GM12878 (cell line): ENCODE measurements around the gene TCF4. TPM values are rescaled to one million over a fixed set of nuclear protein-coding genes. Genes with fewer than 3 reads are reported as not detected.
A peak's percentile ranks its signal among the peaks of the same experiment; 100 is the strongest.

Source experiments
- ATAC-seq: fragments of 200-7000 bp; cut with Tn5 transposase; 3 replicates; pipeline ENCODE4 v1.9.1; 2020; ENCODE audit warnings: mild to moderate bottlenecking, moderate library complexity
- BruUV-seq: library from RNA; stranded (reverse); fragments of 400-500 nt; replicated peaks from 2 replicates; lab custom pipeline; 2021; lab: Mats Ljungman, UMichigan
- CTCF ChIA-PET: fragments of 300-600 bp; sonication (Branson Sonifier 250); formaldehyde crosslinking; extraction: SDS; loops from one replicate; lab custom pipeline; 2021; ENCODE audit warnings: inconsistent platforms; lab: Yijun Ruan, JAX
- POLR2A ChIA-PET: fragments of 350-600 bp; formaldehyde crosslinking; extraction: SDS; loops from one replicate; lab custom pipeline; 2021; ENCODE audit warnings: inconsistent platforms; lab: Charles Lee
- RAD21 ChIA-PET: fragments of 300-600 bp; sonication (Branson Sonifier 250); formaldehyde crosslinking; loops from one replicate; lab custom pipeline; 2023; ENCODE audit warnings: antibody characterized with exemption; ENCODE audit not compliant: unreplicated experiment; lab: Charles Lee
- SMC1A ChIA-PET: fragments of 300-600 bp; sonication (Branson Sonifier 250); formaldehyde crosslinking; loops from one replicate; lab custom pipeline; 2023; ENCODE audit not compliant: unreplicated experiment, uncharacterized antibody; lab: Charles Lee
- DNase-seq: peaks from one replicate; pipeline ENCODE4 v3.0.0-alpha.2; 2011; ENCODE audit warnings: low read depth, low spot score
- FAIRE-seq: peaks from 3 replicates; lab custom pipeline; 2011; peaks lifted over from hg19 to GRCh38; lab: Jason Lieb, UNC
- H2AFZ ChIP-seq: 2 replicates; pipeline ENCODE4 v1.6.0; 2011; ENCODE audit warnings: low read depth, low read length, control low read depth; ENCODE audit not compliant: control insufficient read depth
- H3K27ac ChIP-seq: 2 replicates; pipeline ENCODE4 v1.5.1; 2011; ENCODE audit warnings: control low read depth; ENCODE audit not compliant: control insufficient read depth, insufficient read depth
- H3K27me3 ChIP-seq, 2 experiments: replicated peaks in 1 of 2; 2 replicates each; pipeline versions ENCODE4 v1.6.0 to v1.6.1; 2011; ENCODE audit warnings: low read length in 1 of 2; ENCODE audit not compliant: control insufficient read depth in 2 of 2, insufficient read depth in 2 of 2
- H3K36me3 ChIP-seq, 2 experiments: 2 replicates each; pipeline ENCODE4 v1.5.1; 2011; ENCODE audit warnings: low read length in 1 of 2; ENCODE audit not compliant: control insufficient read depth in 2 of 2, insufficient read depth in 2 of 2
- H3K4me1 ChIP-seq: 2 replicates; pipeline ENCODE4 v1.6.1; 2011; ENCODE audit warnings: mild to moderate bottlenecking, low read length, moderate library complexity, mixed read lengths; ENCODE audit not compliant: control insufficient read depth, insufficient read depth
- H3K4me2 ChIP-seq: 2 replicates; pipeline ENCODE4 v1.6.0; 2011; ENCODE audit warnings: control low read depth; ENCODE audit not compliant: control insufficient read depth, insufficient read depth
- H3K4me3 ChIP-seq: fragments of 200-600 bp; sonication (generic); 2 replicates; pipeline ENCODE4 v1.5.1; 2016
- H3K79me2 ChIP-seq: 2 replicates; pipeline ENCODE4 v1.6.0; 2011; ENCODE audit warnings: low read length; ENCODE audit not compliant: control insufficient read depth, insufficient read depth
- H3K9ac ChIP-seq: 2 replicates; pipeline ENCODE4 v1.8.0; 2011; ENCODE audit warnings: low read length, control low read depth, mixed read lengths; ENCODE audit not compliant: control insufficient read depth, insufficient read depth
- H3K9me3 ChIP-seq: replicated peaks from 3 replicates; pipeline ENCODE4 v1.5.1; 2011; ENCODE audit warnings: mild to moderate bottlenecking, low read length; ENCODE audit not compliant: control insufficient read depth, insufficient read depth
- H4K20me1 ChIP-seq: 2 replicates; pipeline ENCODE4 v1.6.0; 2011; ENCODE audit not compliant: control insufficient read depth, insufficient read depth
- BMI1 ChIP-seq: fragments of 450-650 bp; IDR thresholded peaks from 2 replicates; pipeline ENCODE4 v1.6.1; 2016; ENCODE audit warnings: mild to moderate bottlenecking, moderate library complexity, borderline replicate concordance
- CBFB ChIP-seq: IDR thresholded peaks from 2 replicates; pipeline ENCODE4 v1.6.1; 2016; ENCODE audit warnings: antibody characterized with exemption, low read depth
- CHD1 ChIP-seq: IDR thresholded peaks from 2 replicates; pipeline ENCODE4 v1.6.1; 2012; ENCODE audit warnings: low read depth, low read length, improper control_type of control experiment
- EGR1 ChIP-seq, 2 experiments: IDR thresholded peaks; 1 replicate in 1 of 2; 2 replicates in 1 of 2; pipeline ENCODE4 v1.6.1; 2011 to 2012; ENCODE audit warnings: low read depth in 2 of 2, low read length in 2 of 2, borderline replicate concordance in 1 of 2, mild to moderate bottlenecking in 1 of 2, moderate library complexity in 1 of 2
- ESRRA ChIP-seq: IDR thresholded peaks from 2 replicates; pipeline ENCODE4 v1.6.1; 2012; ENCODE audit warnings: mild to moderate bottlenecking, low read length, improper control_type of control experiment
- ETV6 ChIP-seq, 2 experiments: fragments of 450-650 bp in 1 of 2; IDR thresholded peaks in 1 of 2; conservative IDR thresholded peaks in 1 of 2; 2 replicates each; pipeline ENCODE4 v1.6.1; 2014; ENCODE audit warnings: antibody characterized with exemption in 1 of 2, borderline replicate concordance in 1 of 2, low read depth in 1 of 2, mild to moderate bottlenecking in 1 of 2, moderate library complexity in 1 of 2
- FOS ChIP-seq: IDR thresholded peaks from 3 replicates; pipeline ENCODE4 v1.6.1; 2011; ENCODE audit warnings: borderline replicate concordance; ENCODE audit not compliant: insufficient read length; ENCODE audit errors: extremely low read depth
- FOXM1 ChIP-seq: IDR thresholded peaks from 2 replicates; pipeline ENCODE4 v1.6.1; 2012; ENCODE audit warnings: low read depth, mild to moderate bottlenecking, inconsistent platforms, low read length, moderate library complexity
- MEF2B ChIP-seq: fragments of 450-650 bp; IDR thresholded peaks from 2 replicates; pipeline ENCODE4 v1.6.1; 2018; ENCODE audit warnings: mild to moderate bottlenecking, moderate library complexity; ENCODE audit not compliant: partially characterized antibody, poor library complexity, severe bottlenecking
- MYB ChIP-seq: fragments of 150-350 bp; IDR thresholded peaks from 2 replicates; pipeline ENCODE4 v1.6.1; 2014; ENCODE audit warnings: mild to moderate bottlenecking, low read depth, low read length, borderline replicate concordance
- NFIC ChIP-seq: IDR thresholded peaks from 2 replicates; pipeline ENCODE4 v1.6.1; 2012; ENCODE audit warnings: low read depth, mild to moderate bottlenecking, inconsistent platforms, low read length, moderate library complexity
- POU2F2 ChIP-seq: IDR thresholded peaks from 3 replicates; pipeline ENCODE4 v1.6.1; 2011; ENCODE audit warnings: low read depth, mild to moderate bottlenecking, low read length, borderline replicate concordance
- PRDM15 ChIP-seq: fragments of 450-650 bp; formaldehyde crosslinking; IDR thresholded peaks from 2 replicates; pipeline ENCODE4 v1.4.0; 2020; ENCODE audit warnings: mild to moderate bottlenecking, moderate library complexity
- RAD51 ChIP-seq: fragments of 450-650 bp; IDR thresholded peaks from 2 replicates; pipeline ENCODE4 v1.6.1; 2016; ENCODE audit warnings: moderate library complexity, mild to moderate bottlenecking, inconsistent platforms
- RFX5 ChIP-seq: IDR thresholded peaks from 2 replicates; pipeline ENCODE4 v1.6.1; 2011; ENCODE audit warnings: low read depth, low read length, improper control_type of control experiment
- ZNF24 ChIP-seq: fragments of 450-650 bp; IDR thresholded peaks from 2 replicates; pipeline ENCODE4 v1.6.1; 2017; ENCODE audit warnings: antibody characterized with exemption, mild to moderate bottlenecking
- ZZZ3 ChIP-seq: IDR thresholded peaks from 2 replicates; pipeline ENCODE4 v1.6.1; 2011; ENCODE audit warnings: low read depth; ENCODE audit not compliant: control insufficient read depth, insufficient read length
- WGBS: methylation state at CpG from one replicate; pipeline ENCODE4 v1.1.6; 2016; ENCODE audit warnings: low lambda C conversion rate; ENCODE audit not compliant: insufficient replicate concordance, insufficient coverage; ENCODE audit errors: missing lambda C conversion rate; 5-methylcytosine and 5-hydroxymethylcytosine counted together
- in situ Hi-C: fragments of 300-500 bp; cut with MboI; formaldehyde crosslinking; loops from 9 replicates; pipeline ENCODE4 v1.14.3; 2018; ENCODE audit warnings: mixed read lengths
- intact Hi-C: fragments of 100-400 bp; cut with micrococcal nuclease; formaldehyde crosslinking; loops from one replicate; pipeline ENCODE4 v1.14.2; 2022; ENCODE audit not compliant: unreplicated experiment
- polyA plus RNA-seq, 11 experiments: library from polyadenylated mRNA; depleted of rRNA in 4 of 11; unstranded in 6 of 11; stranded (reverse) in 5 of 11; fragments of >200 nt; fragmentation: Nextera tagmentation in 4 of 11; fragmentation: Illumina TruSeq in 1 of 11; extraction: Ambion mirVana in 4 of 11; extraction: Trizol in 1 of 11; gene quantifications; 1 replicate in 1 of 11; 2 replicates in 10 of 11; pipeline versions ENCODE4 v1.2.1 to v1.2.3, GENCODE V29; 2011 to 2016; ENCODE audit warnings: inconsistent platforms in 2 of 11, missing spikeins in 2 of 11, low read depth in 1 of 11
- total RNA-seq, 4 experiments: library from RNA; depleted of rRNA in 3 of 4; stranded (reverse); fragments of >200 nt in 3 of 4; fragmentation: Illumina TruSeq in 1 of 4; extraction: Trizol in 1 of 4; gene quantifications; 2 replicates each; pipeline versions ENCODE4 v1.2.1 to v1.2.3, GENCODE V29; 2013 to 2021
- TF ChIP-seq, protein P1 (sequence below): fragments of 450-650 bp; IDR thresholded peaks from 2 replicates; pipeline ENCODE4 v1.6.1; 2014; ENCODE audit warnings: mild to moderate bottlenecking

Gene TCF4
- total and polyA plus RNA-seq, 10 of the 15 experiments (the other 5 are each of a cell fraction or from before 2014, with no cell fraction given), result 15.2 to 94.0 (median 31.5) TPM

DNA sequence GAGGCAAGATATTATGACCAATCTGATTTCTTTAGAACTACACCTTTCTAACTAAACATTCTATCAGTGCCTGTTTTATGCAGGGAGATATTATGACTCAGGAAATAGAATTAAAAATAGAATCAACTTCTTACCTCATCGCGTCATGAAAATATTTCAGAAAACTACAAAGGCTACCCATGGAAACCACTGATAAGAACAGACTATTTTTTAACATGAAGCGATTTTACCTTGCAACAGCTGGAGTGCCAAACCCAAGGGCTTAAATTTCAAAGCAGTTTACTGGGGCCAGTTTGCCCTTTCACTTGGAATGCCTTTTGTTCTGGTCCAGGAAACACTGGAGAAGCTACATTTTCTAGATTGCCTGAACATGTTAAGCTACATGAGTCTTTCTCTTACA is 323.9 kb downstream of the TCF4 start (continued):
- no peak for TF ChIP-seq ETV6 (conservative IDR thresholded peaks at IDR 0.05 in 1 of 2, IDR thresholded peaks at IDR 0.05 in 1 of 2; ENCODE audit: borderline replicate concordance in 1 of 2, low read depth in 1 of 2)
- TF ChIP-seq, protein P1, sequence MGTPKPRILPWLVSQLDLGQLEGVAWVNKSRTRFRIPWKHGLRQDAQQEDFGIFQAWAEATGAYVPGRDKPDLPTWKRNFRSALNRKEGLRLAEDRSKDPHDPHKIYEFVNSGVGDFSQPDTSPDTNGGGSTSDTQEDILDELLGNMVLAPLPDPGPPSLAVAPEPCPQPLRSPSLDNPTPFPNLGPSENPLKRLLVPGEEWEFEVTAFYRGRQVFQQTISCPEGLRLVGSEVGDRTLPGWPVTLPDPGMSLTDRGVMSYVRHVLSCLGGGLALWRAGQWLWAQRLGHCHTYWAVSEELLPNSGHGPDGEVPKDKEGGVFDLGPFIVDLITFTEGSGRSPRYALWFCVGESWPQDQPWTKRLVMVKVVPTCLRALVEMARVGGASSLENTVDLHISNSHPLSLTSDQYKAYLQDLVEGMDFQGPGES, result no peak
- TF ChIP-seq FOS, result no peak
- peak; percentile 44; the same call in 1 of the 2 replicates for TF ChIP-seq FOXM1
- no peak for TF ChIP-seq ZNF24
- no peak for TF ChIP-seq RAD51
- TF ChIP-seq CHD1, result no peak
- TF ChIP-seq, all 136 proteins: peak for 9

DNA sequence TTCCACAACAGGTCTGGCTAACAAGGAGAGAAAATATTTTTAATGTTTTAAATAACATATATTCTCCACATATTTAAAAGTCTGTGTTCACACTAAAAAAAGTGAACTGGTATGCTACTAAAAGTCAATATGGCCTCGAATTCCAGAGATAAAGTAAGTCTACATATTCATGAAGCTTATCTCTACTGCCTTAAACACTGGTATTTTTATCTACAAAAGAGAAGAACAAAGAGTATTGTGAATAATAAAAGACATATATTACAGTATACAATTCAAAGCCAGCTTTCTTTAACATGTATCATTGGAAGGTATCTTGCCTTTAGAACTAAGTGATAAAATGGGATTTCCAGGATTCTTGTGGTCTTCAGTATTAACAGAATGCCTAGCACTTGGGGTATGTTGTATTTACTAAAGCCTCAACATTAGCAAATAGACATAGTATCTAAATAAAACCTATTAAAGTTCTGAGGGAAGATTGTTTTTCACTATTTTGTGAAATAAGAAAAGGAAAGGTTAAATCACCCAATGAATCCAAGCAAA is 325.9 kb downstream of the TCF4 start:
- intact Hi-C loops, result no loop called here
- H3K4me1 ChIP-seq, result peaks cover 31% of the 10 kb centered on the region
- no peak for ATAC-seq
- H2AFZ ChIP-seq, result no peak overlapping the region
- 93% methylated on average over 1 of the region's 1 CpG for WGBS
- H4K20me1 ChIP-seq, result no peaks in the 10 kb centered on the region
- no peak overlapping the region for H3K4me3 ChIP-seq
- RAD21 ChIA-PET, result interaction anchor here (1.4 kb wide), 1 partner anchor 29 kb away, joined by 3 read pairs; no protein-coding TSS in a partner anchor
- POLR2A ChIA-PET, result no interaction called here
- no peak overlapping the region for H3K4me2 ChIP-seq
- FAIRE-seq, result no peak
- SMC1A ChIA-PET, result interaction anchor here (1.0 to 4.6 kb wide), 7 partner anchors 11 to 61 kb away, joined by 3 to 42 read pairs (median 4); no protein-coding TSS in a partner anchor
- CTCF ChIA-PET, result interaction anchor here (1.1 to 2.8 kb wide), 3 partner anchors 12 to 27 kb away, joined by 3 to 10 read pairs (median 4); no protein-coding TSS in a partner anchor
- no TSS peak for BruUV-seq
- no peaks in the 10 kb centered on the region for H3K27me3 ChIP-seq
- no peak for DNase-seq
- no peak overlapping the region for H3K27ac ChIP-seq
- TF ChIP-seq CBFB, result no peak
- no peak for TF ChIP-seq RFX5
- no peak for TF ChIP-seq EGR1 (IDR thresholded peaks at IDR 0.05; ENCODE audit: borderline replicate concordance in 1 of 2, low read depth in 2 of 2, low read length in 2 of 2)
- TF ChIP-seq NFIC, result no peak
- TF ChIP-seq BMI1, result no peak
- no peak for TF ChIP-seq ZZZ3
- TF ChIP-seq POU2F2, result no peak
- no peak for TF ChIP-seq MEF2B
- no peak for TF ChIP-seq PRDM15
- TF ChIP-seq MYB, result no peak
- no peak for TF ChIP-seq ESRRA
- peaks cover 14 to 61% of the 10 kb centered on the region in 2 experiments for H3K36me3 ChIP-seq
- no peak overlapping the region for H3K9ac ChIP-seq
- H3K9me3 ChIP-seq, result no peaks in the 10 kb centered on the region
- in situ Hi-C loops, result no loop called here
- peaks cover 28% of the 10 kb centered on the region for H3K79me2 ChIP-seq
